Psoas muscle (tissue), 8 donors: Measurements from ENCODE around the gene GALM. TPM values are rescaled to one million over a fixed set of nuclear protein-coding genes. Genes with fewer than 3 reads are reported as not detected.
A peak's percentile ranks its signal among the peaks of the same experiment; 100 is the strongest.

Experiments used
- ATAC-seq, 4 donors: fragments of 200-7000 bp; cut with Tn5 transposase; one replicate each; pipeline ENCODE4 v1.9.1; 2020; ENCODE audit warnings: moderate library complexity in 3 of 4, mild to moderate bottlenecking in 2 of 4
- DNase-seq, 2 donors: peaks; one replicate each; pipeline ENCODE4 v3.0.0-alpha.2; 2020
- H3K27ac ChIP-seq: fragments of 200-600 bp; one replicate; pipeline ENCODE4 v1.8.0; 2022
- H3K27me3 ChIP-seq, 3 donors: fragments of 200-600 bp in 1 of 3; one replicate each; pipeline versions ENCODE4 v1.6.1 to v1.8.0; 2013 to 2022; ENCODE audit warnings: low read length in 2 of 3, mild to moderate bottlenecking in 2 of 3, moderate library complexity in 1 of 3; ENCODE audit not compliant: insufficient read depth in 3 of 3
- H3K36me3 ChIP-seq, 2 donors: fragments of 200-600 bp in 1 of 2; one replicate each; pipeline versions ENCODE4 v1.6.1 to v1.8.0; 2013 to 2022; ENCODE audit warnings: low read depth in 1 of 2, mild to moderate bottlenecking in 1 of 2, moderate library complexity in 1 of 2; ENCODE audit not compliant: insufficient read depth in 1 of 2
- H3K4me1 ChIP-seq: fragments of 200-600 bp; one replicate; pipeline ENCODE4 v1.8.0; 2022
- H3K4me3 ChIP-seq: fragments of 200-600 bp; one replicate; pipeline ENCODE4 v1.8.0; 2022; ENCODE audit warnings: mild to moderate bottlenecking
- H3K9me3 ChIP-seq: fragments of 200-600 bp; one replicate; pipeline ENCODE4 v1.8.0; 2022
- CTCF ChIP-seq: fragments of 200-600 bp; IDR thresholded peaks from one replicate; pipeline ENCODE4 v1.8.0; 2022; ENCODE audit warnings: antibody characterized with exemption
- WGBS, 3 donors: extraction: QIAGEN DNeasy Blood & Tissue Kit; methylation state at CpG; one replicate each; pipeline versions ENCODE4 v1.1.6 to v1.1.7; 2013; 5-methylcytosine and 5-hydroxymethylcytosine counted together
- intact Hi-C, 2 donors: fragments of 100-400 bp; cut with DNase I; formaldehyde crosslinking; loops; one replicate each; pipeline versions ENCODE4 v1.11.0 to v1.14.2; 2022
- polyA plus RNA-seq, 3 donors: library from polyadenylated mRNA; stranded (reverse); fragments of 200-250 nt; gene quantifications; one replicate each; pipeline ENCODE4 v1.2.3, GENCODE V29; 2013
- total RNA-seq, 4 donors: library from RNA; stranded (reverse); fragmentation: NEBNext Ultra II Directional in 2 of 4; extraction: Animal tissue kit (Norgen Biotek cat#: 25700) in 2 of 4; gene quantifications; one replicate each; pipeline versions ENCODE4 v1.2.1 to v1.2.4, GENCODE V29; 2021 to 2023
- donor health status: healthy with polysubstance abuse.
- donor health status: DM: no; HTN: no; CAD: no; lungs with moderate emphysema.
- donor health status: Bipolar disorder and iron deficiency.
- donor health status: healthy.
- donor health status: DM: yes; HTN: yes; CAD: no.
- donor health status: DM: no; HTN: no; CAD: no.
- donor health status: DM: no; HTN: no; CAD: no.
- donor health status: DM: yes; HTN: yes; CAD: no.

The GALM gene
- total and polyA plus RNA-seq, 7 donors, result 2.0 to 16.1 (median 5.4) TPM

DNA sequence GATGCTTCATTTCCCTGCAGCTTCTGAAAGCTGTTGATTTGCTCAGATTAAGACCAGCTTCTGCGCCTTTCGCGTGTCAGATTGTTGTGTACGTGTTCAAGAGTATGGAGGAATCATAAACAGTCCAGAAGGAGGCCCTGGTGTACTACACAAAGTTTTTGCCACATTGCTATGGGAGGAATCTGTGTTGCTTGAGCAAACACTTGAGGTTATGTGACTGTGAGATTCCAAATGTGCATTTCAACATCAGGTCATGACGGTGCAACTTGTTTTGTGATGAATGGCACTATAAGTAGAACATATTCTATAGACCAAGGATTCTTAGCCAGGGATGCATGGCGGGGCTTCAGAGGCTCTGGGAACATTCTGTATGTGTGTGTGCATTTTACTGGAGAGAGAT lies 50.3 kb downstream of the GALM start:
- H3K9me3 ChIP-seq, result no peaks in the 10 kb centered on the region
- H3K36me3 ChIP-seq, result no peaks in the 10 kb centered on the region
- WGBS, 3 donors, result 87 to 91% (median 87%) methylated on average over 6 of the region's 6 CpGs
- TF ChIP-seq CTCF, result no peak
- DNase-seq (no peak), ATAC-seq (no peak)
- intact Hi-C loops, result no loop called here
- peaks cover 13% of the 10 kb centered on the region for H3K4me1 ChIP-seq
- H3K4me3 ChIP-seq, result no peak overlapping the region
- no peak overlapping the region for H3K27ac ChIP-seq
- H3K27me3 ChIP-seq, result no peaks in the 10 kb centered on the region

GRCh38 chr2:38718601-38719000 lies 52.7 kb downstream of the GALM start:
- WGBS, 3 donors, result 91 to 93% (median 92%) methylated on average over 4 of the region's 4 CpGs
- Histone ChIP-seq H3K4me3 (no peak overlapping the region), H3K27ac (no peak overlapping the region), H3K27me3 (no peaks in the 10 kb centered on the region), H3K4me1 (peaks cover 23% of the 10 kb centered on the region), H3K36me3 (no peaks in the 10 kb centered on the region), H3K9me3 (no peaks in the 10 kb centered on the region)
- DNase-seq (no peak), ATAC-seq (no peak)
- no peak for TF ChIP-seq CTCF
- intact Hi-C loops, result no loop called here

GRCh38 chr2:38719706-38720105 lies 53.8 kb downstream of the GALM start:
- no peak for ATAC-seq
- Histone ChIP-seq H3K27ac (peak overlapping the region; percentile 82), H3K4me1 (peaks cover 23% of the 10 kb centered on the region)

GRCh38 chr2:38720613-38721241 lies 54.8 kb downstream of the GALM start:
- 6 to 18% (median 11%) methylated on average over 4 of the region's 4 CpGs for WGBS, 3 donors

More at GRCh38 chr2:38719706-38720105, 53.8 kb downstream of the GALM start:
- DNase-seq, result no peak
- Histone ChIP-seq H3K9me3 (no peaks in the 10 kb centered on the region), H3K4me3 (no peak overlapping the region), H3K36me3 (no peaks in the 10 kb centered on the region), H3K27me3 (no peaks in the 10 kb centered on the region)
- intact Hi-C loops, result loop anchor here (5.0 to 10.0 kb wide), 3 partner anchors 55 to 137 kb away; partner anchors contain the start of genes GALM (in 1 of the 2) and HNRNPLL (in 1 of the 2)
- no peak for TF ChIP-seq CTCF
- 95 to 96% (median 95%) methylated on average over 12 of the region's 12 CpGs for WGBS, 3 donors

More at GRCh38 chr2:38720613-38721241, 54.8 kb downstream of the GALM start:
- H3K4me3 ChIP-seq, result no peak overlapping the region
- intact Hi-C loops, result loop anchor here (5.0 to 10.0 kb wide), 3 partner anchors 56 to 138 kb away; partner anchors contain the start of genes GALM (in 1 of the 2) and HNRNPLL (in 1 of the 2)
- DNase-seq (peak; percentile 70 to 89), ATAC-seq (peak; percentile 73 to 83 (median 81))
- H3K27me3 ChIP-seq, result no peaks in the 10 kb centered on the region
- H3K9me3 ChIP-seq, result no peaks in the 10 kb centered on the region
- no peaks in the 10 kb centered on the region for H3K36me3 ChIP-seq
- peaks cover 23% of the 10 kb centered on the region for H3K4me1 ChIP-seq
- H3K27ac ChIP-seq, result peak overlapping the region; percentile 82
- no peak for TF ChIP-seq CTCF
